Measurements from ENCODE around the gene CRADD. TPM values are rescaled to one million over a fixed set of nuclear protein-coding genes. Genes with fewer than 3 reads are reported as not detected.

Gene CRADD
- total and polyA plus RNA-seq, 2 donors (not counting 3 experiments of a cell fraction or from before 2014, with no cell fraction given): 11.7 to 14.5 TPM

GRCh38 chr12:93832131-93832530 lies 155.0 kb downstream of the CRADD start:
- no peaks in the 10 kb centered on the region for H4K20me1 ChIP-seq (replicated peaks; ENCODE audit: control insufficient read depth, extremely low read depth, insufficient read depth, low read length)
- no peak overlapping the region for H3K9ac ChIP-seq (replicated peaks; ENCODE audit: extremely low read depth, insufficient read depth, low read length)
- no peaks in the 10 kb centered on the region for H3K27me3 ChIP-seq (ENCODE audit: control insufficient read depth in 2 of 2, insufficient read depth in 2 of 2, low read length in 2 of 2)
- H3K9me3 ChIP-seq (replicated peaks; ENCODE audit: control insufficient read depth, insufficient read depth, low read length): no peaks in the 10 kb centered on the region
- no peak for DNase-seq (ENCODE audit: low read depth, low spot score)
- intact Hi-C loops (cut with micrococcal nuclease): no loop called here
- dilution Hi-C loops (cut with MboI; ENCODE audit: extremely low pct_ligation_motif_present, low sequenced_read_pairs): no loop called here
- FAIRE-seq: no peak
- H3K36me3 ChIP-seq (ENCODE audit: control insufficient read depth in 2 of 2, extremely low read depth in 1 of 2, insufficient read depth in 2 of 2, low read length in 2 of 2): no peaks in the 10 kb centered on the region
- no TSS peak for BruUV-seq (replicated peaks)
- H3K4me1 ChIP-seq (ENCODE audit: control insufficient read depth, extremely low read depth, insufficient read depth, low read length): no peaks in the 10 kb centered on the region
- no peaks in the 10 kb centered on the region for H3K79me2 ChIP-seq (ENCODE audit: control insufficient read depth, insufficient read depth, low read length)
- no peak overlapping the region for H3K27ac ChIP-seq (ENCODE audit: insufficient read depth, low read depth, low read length)
- no peak overlapping the region for H3K4me3 ChIP-seq (replicated peaks in 1 of 3; ENCODE audit: insufficient read depth in 1 of 3, low read depth in 1 of 3, low read length in 3 of 3)
- no peaks in the 10 kb centered on the region for H3K9me1 ChIP-seq (replicated peaks; ENCODE audit: control insufficient read depth, extremely low read depth, insufficient read depth, low read length)
- ChIA-PET POLR2A (no interaction called here), CTCF (interaction anchor here (1.0 kb wide), 2 partner anchors 11 to 269 kb away, joined by 3 read pairs; no protein-coding TSS in a partner anchor)
- no peak overlapping the region for H2AFZ ChIP-seq (ENCODE audit: low read depth, low read length)
- no peak for TF ChIP-seq POLR2A (IDR thresholded peaks at IDR 0.05; ENCODE audit: low read depth, low read length)
- TF ChIP-seq JUN (IDR thresholded peaks at IDR 0.05; ENCODE audit: borderline replicate concordance, insufficient read depth, insufficient read length, low read depth): no peak
- TF ChIP-seq GATA2 (IDR thresholded peaks at IDR 0.05; ENCODE audit: insufficient read depth, insufficient read length, low read depth, low read length): no peak
- TF ChIP-seq POLR2AphosphoS5 (IDR thresholded peaks at IDR 0.05; ENCODE audit: insufficient read depth, low read depth, low read length): no peak
- TF ChIP-seq MAX (IDR thresholded peaks at IDR 0.05; ENCODE audit: insufficient read depth, insufficient read length): no peak
- no peak for TF ChIP-seq FOS (IDR thresholded peaks at IDR 0.05; ENCODE audit: borderline replicate concordance, insufficient read depth, low read length)
- no peak for TF ChIP-seq EZH2 (IDR thresholded peaks at IDR 0.05; ENCODE audit: borderline replicate concordance, low read depth, low read length, severe bottlenecking)
- TF ChIP-seq MYC (IDR thresholded peaks at IDR 0.05; ENCODE audit: low read depth, low read length): no peak
- TF ChIP-seq CTCF (IDR thresholded peaks at IDR 0.05; ENCODE audit: extremely low read depth in 1 of 2, insufficient read depth in 1 of 2, low read depth in 1 of 2, low read length in 2 of 2): no peak
- no peak overlapping the region for H3K4me2 ChIP-seq (ENCODE audit: insufficient read depth, low read length)
